Measurements from ENCODE around the gene TREM2.
"Not testable (repeated sequence)": the region's sequence is repeated elsewhere in the genome, so short reads cannot be mapped to it uniquely, and the experiment has no call there.

TREM2 gene

GRCh38 chr6:41194386-41194785, 31.5 kb upstream of the TREM2 start:
- DNase-seq (ENCODE audit: insufficient read length, low spot score) (no peak), FAIRE-seq (no peak)
- TF ChIP-seq POLR2AphosphoS5 (IDR thresholded peaks at IDR 0.05; ENCODE audit: low read depth, low read length) (no peak), PAX5 (IDR thresholded peaks at IDR 0.05; ENCODE audit: insufficient read depth, low read length, severe bottlenecking) (no peak), SPI1 (IDR thresholded peaks at IDR 0.05; ENCODE audit: low read depth, low read length) (no peak), POLR2A (IDR thresholded peaks at IDR 0.05; ENCODE audit: low read depth, low read length) (no peak), POU2F2 (IDR thresholded peaks at IDR 0.05; ENCODE audit: low read depth, low read length) (no peak), TAF1 (IDR thresholded peaks at IDR 0.05; ENCODE audit: low read depth, low read length) (no peak)

- no peak for FAIRE-seq
- no peak for DNase-seq (ENCODE audit: insufficient read length, low spot score)
- TF ChIP-seq TAF1 (IDR thresholded peaks at IDR 0.05; ENCODE audit: low read depth, low read length) (no peak), POLR2AphosphoS5 (IDR thresholded peaks at IDR 0.05; ENCODE audit: low read depth, low read length) (no peak), POU2F2 (IDR thresholded peaks at IDR 0.05; ENCODE audit: low read depth, low read length) (no peak), PAX5 (IDR thresholded peaks at IDR 0.05; ENCODE audit: insufficient read depth, low read length, severe bottlenecking) (no peak), SPI1 (IDR thresholded peaks at IDR 0.05; ENCODE audit: low read depth, low read length) (no peak), POLR2A (IDR thresholded peaks at IDR 0.05; ENCODE audit: low read depth, low read length) (no peak)
Observed at GRCh38 chr6:41193884-41194283, 31.0 kb upstream of the TREM2 start.

DNA sequence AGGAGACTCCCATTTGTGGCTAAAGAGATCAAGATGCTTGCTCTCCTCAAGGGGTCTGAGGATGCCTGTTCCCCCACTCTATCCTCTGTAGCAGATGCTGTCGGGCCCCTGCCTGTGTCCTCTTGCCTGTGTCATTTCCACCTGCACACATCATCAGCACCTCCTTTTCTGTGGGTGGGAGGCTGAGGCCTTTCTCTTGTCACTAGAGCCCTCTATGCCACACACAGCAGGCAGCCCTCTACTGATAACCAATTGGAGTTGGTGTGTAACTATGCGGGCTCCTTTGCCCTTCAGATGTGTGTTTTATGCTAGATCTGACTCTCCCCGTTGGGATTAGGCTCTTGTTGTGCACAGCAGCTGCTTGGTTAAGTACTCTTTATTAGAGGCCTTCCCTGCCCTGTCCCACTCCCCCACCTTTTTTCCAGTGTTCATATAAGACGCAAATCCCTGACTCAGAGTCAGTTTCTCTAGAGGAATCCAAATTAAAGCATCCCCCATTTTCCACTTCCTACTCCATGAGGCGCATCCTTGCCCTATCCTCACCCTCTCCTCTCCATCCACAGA, 30.3 kb upstream of the TREM2 start:
- FAIRE-seq (no peak), DNase-seq (ENCODE audit: insufficient read length, low spot score) (no peak)
- TF ChIP-seq POLR2A (IDR thresholded peaks at IDR 0.05; ENCODE audit: low read depth, low read length) (no peak), TAF1 (IDR thresholded peaks at IDR 0.05; ENCODE audit: low read depth, low read length) (no peak), SPI1 (IDR thresholded peaks at IDR 0.05; ENCODE audit: low read depth, low read length) (no peak), POLR2AphosphoS5 (IDR thresholded peaks at IDR 0.05; ENCODE audit: low read depth, low read length) (no peak), PAX5 (IDR thresholded peaks at IDR 0.05; ENCODE audit: insufficient read depth, low read length, severe bottlenecking) (no peak), POU2F2 (IDR thresholded peaks at IDR 0.05; ENCODE audit: low read depth, low read length) (no peak)

GRCh38 chr6:41191569-41191968, 28.7 kb upstream of the TREM2 start:
- no peak for DNase-seq (ENCODE audit: insufficient read length, low spot score)
- TF ChIP-seq PAX5 (IDR thresholded peaks at IDR 0.05; ENCODE audit: insufficient read depth, low read length, severe bottlenecking) (no peak), POLR2AphosphoS5 (IDR thresholded peaks at IDR 0.05; ENCODE audit: low read depth, low read length) (no peak), POU2F2 (IDR thresholded peaks at IDR 0.05; ENCODE audit: low read depth, low read length) (no peak), SPI1 (IDR thresholded peaks at IDR 0.05; ENCODE audit: low read depth, low read length) (no peak), POLR2A (IDR thresholded peaks at IDR 0.05; ENCODE audit: low read depth, low read length) (no peak), TAF1 (IDR thresholded peaks at IDR 0.05; ENCODE audit: low read depth, low read length) (no peak)
- FAIRE-seq: no peak

DNA sequence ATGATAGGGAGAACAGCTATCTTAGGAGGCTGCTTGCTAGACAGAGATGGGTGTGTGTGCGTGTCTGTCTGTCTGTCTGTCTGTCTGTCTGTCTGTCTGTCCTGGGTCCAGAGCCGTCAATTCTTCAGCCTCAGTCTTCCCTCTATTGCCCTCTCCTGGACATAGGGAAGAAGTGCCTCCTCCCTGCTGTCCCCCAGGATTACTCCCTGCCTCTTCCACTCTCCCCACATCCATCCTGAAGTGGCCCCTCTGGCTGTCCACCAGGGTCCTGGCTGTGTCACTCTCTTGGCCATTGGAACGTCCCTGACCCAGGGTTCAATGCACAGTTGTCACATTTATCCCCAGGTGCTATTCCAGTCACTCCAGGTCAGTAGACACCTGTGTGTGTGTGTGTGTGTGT, 27.9 kb upstream of the TREM2 start:
- no peak for FAIRE-seq
- no peak for DNase-seq (ENCODE audit: insufficient read length, low spot score)
- TF ChIP-seq SPI1 (IDR thresholded peaks at IDR 0.05; ENCODE audit: low read depth, low read length): no peak
- no peak for TF ChIP-seq PAX5 (IDR thresholded peaks at IDR 0.05; ENCODE audit: insufficient read depth, low read length, severe bottlenecking)
- TF ChIP-seq TAF1 (IDR thresholded peaks at IDR 0.05; ENCODE audit: low read depth, low read length): no peak
- TF ChIP-seq POU2F2 (IDR thresholded peaks at IDR 0.05; ENCODE audit: low read depth, low read length): no peak

DNA sequence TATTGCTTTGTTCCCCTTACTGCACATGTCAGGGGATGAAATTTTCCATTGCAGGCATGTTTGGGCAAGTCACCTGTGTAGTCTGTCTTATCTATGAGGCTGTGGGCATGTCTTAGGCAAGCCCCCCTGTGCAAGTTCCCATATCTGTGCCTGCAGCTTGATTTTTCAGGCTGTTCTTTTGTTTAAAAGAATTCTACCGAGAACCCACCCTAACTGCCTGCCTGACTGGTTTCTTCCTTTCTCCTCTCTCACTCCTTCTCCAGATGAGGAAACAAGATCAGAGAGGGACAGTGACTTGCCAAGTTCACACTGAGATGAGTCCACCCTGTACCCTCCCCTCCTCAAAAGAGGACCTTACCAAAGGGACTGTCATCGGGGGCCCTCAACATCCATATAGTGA, 27.1 kb upstream of the TREM2 start:
- DNase-seq (ENCODE audit: insufficient read length, low spot score): no peak
- TF ChIP-seq POU2F2 (IDR thresholded peaks at IDR 0.05; ENCODE audit: low read depth, low read length) (no peak), PAX5 (IDR thresholded peaks at IDR 0.05; ENCODE audit: insufficient read depth, low read length, severe bottlenecking) (no peak), SPI1 (IDR thresholded peaks at IDR 0.05; ENCODE audit: low read depth, low read length) (no peak)
- FAIRE-seq: no peak

DNA sequence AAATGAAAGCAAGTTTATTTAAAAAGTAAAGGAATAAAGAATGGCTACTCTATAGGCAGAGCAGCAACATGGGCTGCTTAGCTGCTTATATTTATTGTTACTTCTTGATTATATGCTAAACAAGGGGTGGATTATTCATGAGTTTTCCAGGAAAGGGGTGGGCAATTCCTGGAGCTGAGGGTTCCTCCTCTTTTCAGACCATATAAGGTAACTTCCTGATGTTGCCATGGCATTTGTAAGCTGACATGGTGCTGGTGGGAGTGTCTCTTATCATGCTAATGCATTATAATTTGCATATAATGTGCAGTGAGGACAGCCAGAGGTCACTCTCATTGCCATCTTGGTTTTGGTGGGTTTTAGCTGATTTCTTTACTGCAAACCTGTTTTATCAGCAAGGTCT, 26.1 kb upstream of the TREM2 start:
- not testable (repeated sequence) for FAIRE-seq; DNase-seq (ENCODE audit: insufficient read length, low spot score)

DNA sequence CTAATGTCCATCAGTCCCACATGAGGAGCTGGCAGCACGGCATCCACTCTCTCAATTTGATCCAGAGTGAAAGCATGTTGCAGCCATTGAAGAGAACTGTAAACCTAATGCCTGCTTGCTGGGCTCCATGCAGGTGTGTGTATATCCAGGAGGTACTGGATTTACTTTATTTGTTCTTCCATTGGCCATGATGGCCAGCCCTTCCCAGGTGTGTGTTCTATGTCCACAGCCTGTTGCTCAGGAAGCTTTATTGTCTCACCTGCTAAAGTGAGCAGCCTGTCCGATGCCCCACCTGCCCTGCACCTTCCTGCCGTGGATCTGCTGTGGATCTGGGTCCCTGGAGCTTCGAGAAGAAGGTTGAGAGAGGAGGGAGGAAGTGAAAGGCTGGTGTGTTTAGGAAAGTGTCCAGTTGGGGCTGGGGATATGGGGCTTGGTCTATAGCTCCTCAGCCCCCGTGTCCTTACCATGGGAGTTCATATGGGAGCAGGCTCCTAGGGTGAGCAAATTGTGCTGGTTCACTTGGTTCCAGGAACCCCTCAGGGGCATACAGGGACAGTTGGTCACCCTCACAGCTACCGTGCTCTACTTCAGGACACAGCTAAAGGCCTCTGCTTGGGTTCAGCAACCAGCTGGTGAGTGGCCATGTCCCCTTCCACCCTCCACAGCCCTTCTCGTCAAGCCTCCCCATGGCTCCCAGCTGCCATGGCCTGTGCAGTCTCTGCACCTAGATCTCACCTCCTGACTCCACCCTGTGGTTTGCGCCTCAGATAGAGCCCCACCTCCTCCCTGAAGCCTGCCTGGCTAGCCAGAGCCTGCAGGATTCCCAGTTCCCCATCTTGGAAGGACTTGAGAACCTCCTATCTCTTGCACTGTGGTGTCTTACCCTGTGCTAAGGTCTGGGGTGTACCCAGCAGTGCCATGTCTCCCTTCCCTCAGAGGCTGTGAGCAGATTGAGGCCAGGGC, 25.3 kb upstream of the TREM2 start:
- no peak for TF ChIP-seq TAF1 (IDR thresholded peaks at IDR 0.05; ENCODE audit: low read depth, low read length)
- no peak for TF ChIP-seq POU2F2 (IDR thresholded peaks at IDR 0.05; ENCODE audit: low read depth, low read length)
- no peak for TF ChIP-seq SPI1 (IDR thresholded peaks at IDR 0.05; ENCODE audit: low read depth, low read length)
- no peak for TF ChIP-seq POLR2AphosphoS5 (IDR thresholded peaks at IDR 0.05; ENCODE audit: low read depth, low read length)
- TF ChIP-seq POLR2A (IDR thresholded peaks at IDR 0.05; ENCODE audit: low read depth, low read length): no peak
- TF ChIP-seq PAX5 (IDR thresholded peaks at IDR 0.05; ENCODE audit: insufficient read depth, low read length, severe bottlenecking): no peak
- DNase-seq (ENCODE audit: insufficient read length, low spot score): no peak
- no peak for FAIRE-seq

DNA sequence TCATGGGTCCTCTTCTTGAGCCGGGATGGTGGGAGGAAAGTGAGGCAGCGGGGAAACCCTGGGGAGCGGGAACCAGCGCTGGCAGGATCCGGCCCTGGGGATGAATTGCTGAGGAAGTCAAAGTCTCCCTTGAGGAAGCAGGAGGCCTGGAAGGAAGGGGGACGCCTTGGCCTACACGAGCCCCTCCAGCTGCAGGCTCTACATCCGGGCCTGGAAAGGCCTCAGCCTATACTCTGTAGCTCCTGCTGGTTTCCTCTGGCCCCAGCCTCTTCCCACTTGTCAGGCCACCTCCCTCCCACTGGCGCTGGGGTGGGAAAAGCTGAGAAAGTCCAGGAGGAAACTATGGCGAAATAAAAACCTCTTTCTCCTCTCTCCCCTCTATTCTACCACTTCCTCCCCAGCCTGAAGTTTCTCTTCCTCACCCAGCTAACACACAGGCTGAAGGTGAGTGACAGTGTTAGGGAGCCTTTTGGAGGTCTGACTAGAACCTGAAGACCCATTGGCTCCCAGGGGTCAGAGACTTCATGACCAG, 23.2 kb upstream of the TREM2 start:
- FAIRE-seq (no peak), DNase-seq (ENCODE audit: insufficient read length, low spot score) (no peak)
- TF ChIP-seq PAX5 (IDR thresholded peaks at IDR 0.05; ENCODE audit: insufficient read depth, low read length, severe bottlenecking) (no peak), POU2F2 (IDR thresholded peaks at IDR 0.05; ENCODE audit: low read depth, low read length) (no peak), SPI1 (IDR thresholded peaks at IDR 0.05; ENCODE audit: low read depth, low read length) (peak; percentile 80)

- DNase-seq (ENCODE audit: insufficient read length, low spot score): no peak
- FAIRE-seq: no peak
Observed at GRCh38 chr6:41184761-41185160, 21.8 kb upstream of the TREM2 start.

More at GRCh38 chr6:41184761-41185160, 21.8 kb upstream of the TREM2 start:
- no peak for TF ChIP-seq TAF1 (IDR thresholded peaks at IDR 0.05; ENCODE audit: low read depth, low read length)
- TF ChIP-seq POLR2A (IDR thresholded peaks at IDR 0.05; ENCODE audit: low read depth, low read length): no peak
- TF ChIP-seq SPI1 (IDR thresholded peaks at IDR 0.05; ENCODE audit: low read depth, low read length): no peak
- no peak for TF ChIP-seq POLR2AphosphoS5 (IDR thresholded peaks at IDR 0.05; ENCODE audit: low read depth, low read length)
- TF ChIP-seq POU2F2 (IDR thresholded peaks at IDR 0.05; ENCODE audit: low read depth, low read length): no peak
- no peak for TF ChIP-seq PAX5 (IDR thresholded peaks at IDR 0.05; ENCODE audit: insufficient read depth, low read length, severe bottlenecking)

Data from GM12891 (cell line).